Gastroesophageal sphincter (tissue), 4 donors: ENCODE results near the gene NOL4L. TPM values are rescaled to one million over a fixed set of nuclear protein-coding genes. Genes with fewer than 3 reads are reported as not detected.
A peak's percentile ranks its signal among the peaks of the same experiment; 100 is the strongest.

Source experiments
- ATAC-seq: fragments of 150-250 bp; one replicate; pipeline ENCODE4 v1.9.1; 2016; ENCODE audit warnings: mild to moderate bottlenecking, moderate library complexity
- H3K27ac ChIP-seq, 4 donors: fragments of 200-600 bp; sonication (generic) in 3 of 4; 1 replicate in 3 of 4; 2 replicates in 1 of 4; pipeline ENCODE4 v1.5.1; 2016 to 2019
- H3K27me3 ChIP-seq: fragments of 200-600 bp; sonication (generic); one replicate; pipeline ENCODE4 v1.5.1; 2019
- H3K36me3 ChIP-seq, 2 donors: fragments of 200-600 bp; sonication (generic); one replicate each; pipeline ENCODE4 v1.5.1; 2019; ENCODE audit warnings: control low read depth in 1 of 2
- H3K4me1 ChIP-seq, 3 donors: fragments of 200-600 bp; sonication (generic); 1 replicate in 2 of 3; 2 replicates in 1 of 3; pipeline ENCODE4 v1.5.1; 2016 to 2019; ENCODE audit warnings: control low read depth in 2 of 3
- H3K4me3 ChIP-seq, 2 donors: fragments of 200-600 bp; sonication (generic); one replicate each; pipeline ENCODE4 v1.5.1; 2019; ENCODE audit warnings: mild to moderate bottlenecking in 1 of 2, moderate library complexity in 1 of 2
- H3K9me3 ChIP-seq, 3 donors: fragments of 200-600 bp; sonication (generic); one replicate each; pipeline ENCODE4 v1.5.1; 2017 to 2019; ENCODE audit warnings: control low read depth in 2 of 3
- EP300 ChIP-seq: sonication (generic); formaldehyde crosslinking; IDR thresholded peaks from one replicate; pipeline ENCODE4 v1.6.1; 2017; ENCODE audit warnings: antibody characterized with exemption, mild to moderate bottlenecking
- POLR2A ChIP-seq, 2 donors: fragments of 450-650 bp; IDR thresholded peaks; one replicate each; pipeline ENCODE4 v1.6.1; 2017; ENCODE audit warnings: antibody characterized with exemption in 2 of 2, mild to moderate bottlenecking in 2 of 2, moderate library complexity in 1 of 2
- POLR2AphosphoS5 ChIP-seq: sonication (generic); formaldehyde crosslinking; IDR thresholded peaks from one replicate; pipeline ENCODE4 v1.6.1; 2017; ENCODE audit warnings: antibody characterized with exemption
- WGBS, 2 donors: methylation state at CpG; one replicate each; pipeline ENCODE4 v1.1.5; 2018; ENCODE audit warnings: low coverage in 1 of 2; 5-methylcytosine and 5-hydroxymethylcytosine counted together
- total RNA-seq, 4 donors: library from RNA; depleted of rRNA; stranded (reverse); fragments of >200 nt; gene quantifications; one replicate each; pipeline ENCODE4 v1.1.0, GENCODE V29; 2016
- TF ChIP-seq, protein P1 (sequence below), 4 experiments: fragments of 200-600 bp in 2 of 4; fragments of 450-650 bp in 2 of 4; sonication (generic) in 1 of 4; IDR thresholded peaks; one replicate each; pipeline ENCODE4 v1.5.1; 2017 to 2019; ENCODE audit warnings: antibody characterized with exemption in 4 of 4, mild to moderate bottlenecking in 2 of 4, moderate library complexity in 2 of 4

Gene NOL4L
- total RNA-seq, 4 donors from 2014 or later, result 9.0 to 14.7 (median 10.8) TPM

- no peaks in the 10 kb centered on the region for H3K27me3 ChIP-seq
- no peak overlapping the region for H3K27ac ChIP-seq
- no peak overlapping the region for H3K4me3 ChIP-seq
- WGBS, 2 donors, result 83% methylated on average over 1 of the region's 14 CpGs; no CpG with 5 or more reads in 1 of the 2 donors
- peaks cover 0 to 70% of the 10 kb centered on the region in 2 donors for H3K36me3 ChIP-seq
- no peak for TF ChIP-seq POLR2A (IDR thresholded peaks at IDR 0.05)
- no peak for TF ChIP-seq POLR2AphosphoS5
- TF ChIP-seq EP300, result no peak
- TF ChIP-seq, protein P1, sequence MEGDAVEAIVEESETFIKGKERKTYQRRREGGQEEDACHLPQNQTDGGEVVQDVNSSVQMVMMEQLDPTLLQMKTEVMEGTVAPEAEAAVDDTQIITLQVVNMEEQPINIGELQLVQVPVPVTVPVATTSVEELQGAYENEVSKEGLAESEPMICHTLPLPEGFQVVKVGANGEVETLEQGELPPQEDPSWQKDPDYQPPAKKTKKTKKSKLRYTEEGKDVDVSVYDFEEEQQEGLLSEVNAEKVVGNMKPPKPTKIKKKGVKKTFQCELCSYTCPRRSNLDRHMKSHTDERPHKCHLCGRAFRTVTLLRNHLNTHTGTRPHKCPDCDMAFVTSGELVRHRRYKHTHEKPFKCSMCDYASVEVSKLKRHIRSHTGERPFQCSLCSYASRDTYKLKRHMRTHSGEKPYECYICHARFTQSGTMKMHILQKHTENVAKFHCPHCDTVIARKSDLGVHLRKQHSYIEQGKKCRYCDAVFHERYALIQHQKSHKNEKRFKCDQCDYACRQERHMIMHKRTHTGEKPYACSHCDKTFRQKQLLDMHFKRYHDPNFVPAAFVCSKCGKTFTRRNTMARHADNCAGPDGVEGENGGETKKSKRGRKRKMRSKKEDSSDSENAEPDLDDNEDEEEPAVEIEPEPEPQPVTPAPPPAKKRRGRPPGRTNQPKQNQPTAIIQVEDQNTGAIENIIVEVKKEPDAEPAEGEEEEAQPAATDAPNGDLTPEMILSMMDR (IDR thresholded peaks at IDR 0.05), result no peak
- no peak for ATAC-seq
- H3K4me1 ChIP-seq, result peaks cover 0 to 66% (median 17%) of the 10 kb centered on the region in 3 donors
- no peaks in the 10 kb centered on the region for H3K9me3 ChIP-seq
Observed at GRCh38 chr20:32446301-32447100, 138.6 kb downstream of the NOL4L start.

- Histone ChIP-seq H3K4me1 (peaks cover 0 to 58% (median 17%) of the 10 kb centered on the region in 3 donors), H3K27me3 (no peaks in the 10 kb centered on the region), H3K9me3 (no peaks in the 10 kb centered on the region), H3K36me3 (peaks cover 0 to 69% of the 10 kb centered on the region in 2 donors), H3K4me3 (no peak overlapping the region), H3K27ac (peak overlapping the region in 1 of 4 donors; percentile 33)
- TF ChIP-seq EP300 (no peak), POLR2AphosphoS5 (no peak), POLR2A (IDR thresholded peaks at IDR 0.05) (no peak)
- TF ChIP-seq, protein P1 (IDR thresholded peaks at IDR 0.05), result no peak
- no peak for ATAC-seq
- WGBS, 2 donors, result 48 to 53% methylated on average over 3 to 8 of the region's 12 CpGs
Observed at GRCh38 chr20:32445539-32446273, 139.4 kb downstream of the NOL4L start.

GRCh38 chr20:32444474-32445220, 140.5 kb downstream of the NOL4L start:
- Histone ChIP-seq H3K9me3 (no peaks in the 10 kb centered on the region), H3K36me3 (peaks cover 0 to 70% of the 10 kb centered on the region in 2 donors), H3K4me3 (no peak overlapping the region), H3K27me3 (no peaks in the 10 kb centered on the region), H3K4me1 (peaks cover 0 to 48% (median 17%) of the 10 kb centered on the region in 3 donors), H3K27ac (no peak overlapping the region)
- TF ChIP-seq, protein P1 (IDR thresholded peaks at IDR 0.05), result no peak
- TF ChIP-seq EP300 (no peak), POLR2A (IDR thresholded peaks at IDR 0.05) (no peak), POLR2AphosphoS5 (no peak)
- no peak for ATAC-seq
- WGBS, 2 donors, result 67 to 76% methylated on average over 3 to 6 of the region's 7 CpGs

- no peak overlapping the region for H3K4me3 ChIP-seq
- H3K4me1 ChIP-seq, result peaks cover 0 to 39% (median 9%) of the 10 kb centered on the region in 3 donors
- H3K27me3 ChIP-seq, result no peaks in the 10 kb centered on the region
- H3K27ac ChIP-seq, result no peak overlapping the region
- H3K36me3 ChIP-seq, result peaks cover 0 to 82% of the 10 kb centered on the region in 2 donors
- H3K9me3 ChIP-seq, result no peaks in the 10 kb centered on the region
- no peak for ATAC-seq
- TF ChIP-seq POLR2A (IDR thresholded peaks at IDR 0.05) (no peak), POLR2AphosphoS5 (no peak), EP300 (no peak)
- TF ChIP-seq, protein P1 (IDR thresholded peaks at IDR 0.05), result no peak
- WGBS, 2 donors, result 92 to 97% methylated on average over 2 to 3 of the region's 3 CpGs
Observed at GRCh38 chr20:32443386-32443974, 141.7 kb downstream of the NOL4L start.
